ENCODE measurements around the gene MUC2.

Gene MUC2

DNA sequence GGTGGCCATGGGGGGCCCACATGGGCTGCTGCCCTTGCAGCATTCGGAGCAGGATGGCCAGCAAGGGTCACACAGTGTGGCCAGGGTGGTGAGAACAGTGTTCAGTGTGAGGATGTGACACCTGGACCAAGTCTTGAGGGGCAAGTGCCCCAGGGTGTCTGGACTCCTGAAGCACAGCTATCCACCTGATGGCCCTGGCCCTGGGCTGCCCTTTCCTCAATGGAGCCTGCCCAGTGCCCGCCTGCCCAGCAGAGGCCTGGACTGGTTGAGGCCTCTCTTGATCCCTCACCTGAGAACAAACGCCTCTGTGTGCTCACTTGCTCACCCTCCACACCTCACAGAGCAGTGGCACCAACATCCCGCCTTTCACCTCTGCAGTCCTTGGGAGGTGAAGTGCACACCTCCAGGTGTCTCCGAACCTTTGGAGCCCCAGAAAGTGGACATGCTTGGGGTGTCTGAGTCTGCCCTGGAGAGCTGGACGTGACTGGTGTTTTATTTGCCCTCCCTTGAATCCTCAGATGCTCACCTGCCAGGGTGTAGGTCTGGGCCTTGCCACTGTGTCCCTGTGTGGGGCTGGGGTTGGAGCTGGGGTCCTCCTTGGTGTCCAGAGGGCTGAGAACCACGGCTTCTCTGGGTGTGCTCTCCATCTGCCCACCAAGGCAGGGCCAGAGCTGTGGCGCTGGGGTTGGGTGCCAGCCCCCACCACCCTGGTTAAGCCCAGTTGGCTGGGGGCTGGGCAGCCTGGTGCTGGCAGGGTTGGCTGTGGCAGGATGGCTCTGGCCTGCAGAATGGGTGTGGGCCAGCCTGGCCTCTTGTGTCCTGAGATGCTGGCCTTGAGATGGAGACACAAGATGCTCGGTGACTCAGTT lies 3.8 kb upstream of the MUC2 start:
- TF ChIP-seq, protein P1, sequence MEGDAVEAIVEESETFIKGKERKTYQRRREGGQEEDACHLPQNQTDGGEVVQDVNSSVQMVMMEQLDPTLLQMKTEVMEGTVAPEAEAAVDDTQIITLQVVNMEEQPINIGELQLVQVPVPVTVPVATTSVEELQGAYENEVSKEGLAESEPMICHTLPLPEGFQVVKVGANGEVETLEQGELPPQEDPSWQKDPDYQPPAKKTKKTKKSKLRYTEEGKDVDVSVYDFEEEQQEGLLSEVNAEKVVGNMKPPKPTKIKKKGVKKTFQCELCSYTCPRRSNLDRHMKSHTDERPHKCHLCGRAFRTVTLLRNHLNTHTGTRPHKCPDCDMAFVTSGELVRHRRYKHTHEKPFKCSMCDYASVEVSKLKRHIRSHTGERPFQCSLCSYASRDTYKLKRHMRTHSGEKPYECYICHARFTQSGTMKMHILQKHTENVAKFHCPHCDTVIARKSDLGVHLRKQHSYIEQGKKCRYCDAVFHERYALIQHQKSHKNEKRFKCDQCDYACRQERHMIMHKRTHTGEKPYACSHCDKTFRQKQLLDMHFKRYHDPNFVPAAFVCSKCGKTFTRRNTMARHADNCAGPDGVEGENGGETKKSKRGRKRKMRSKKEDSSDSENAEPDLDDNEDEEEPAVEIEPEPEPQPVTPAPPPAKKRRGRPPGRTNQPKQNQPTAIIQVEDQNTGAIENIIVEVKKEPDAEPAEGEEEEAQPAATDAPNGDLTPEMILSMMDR (IDR thresholded peaks at IDR 0.05; ENCODE audit: low read depth, low read length): no peak

DNA sequence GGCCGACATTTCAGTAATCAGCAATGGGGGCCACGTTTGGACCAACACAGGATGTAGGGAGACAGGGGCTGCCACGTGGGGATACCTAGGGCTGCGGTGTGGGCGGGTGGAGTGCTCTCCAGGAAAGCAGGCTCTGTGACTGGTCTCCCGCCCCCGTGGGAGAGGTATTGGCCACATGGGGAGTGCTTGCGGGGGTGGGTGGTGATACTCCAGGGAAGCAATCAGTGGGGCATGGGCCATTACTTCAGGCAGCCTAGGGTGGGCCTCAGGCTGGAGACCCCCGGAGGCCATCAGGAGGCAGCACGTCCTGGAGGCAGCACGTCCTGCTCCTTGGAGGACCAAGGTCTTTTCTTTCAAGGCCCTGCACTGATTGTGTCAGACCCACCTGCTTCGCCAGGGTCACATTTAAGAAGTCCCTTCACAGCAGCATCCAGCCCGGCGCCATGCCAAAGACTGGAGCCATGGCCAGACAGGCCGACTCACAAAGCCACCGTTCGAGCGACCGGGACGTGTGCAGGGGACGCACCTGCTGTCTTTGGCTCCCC lies 3.0 kb upstream of the MUC2 start:
- no peak for DNase-seq (ENCODE audit: extremely low read depth, low read depth)
- TF ChIP-seq, protein P1 (IDR thresholded peaks at IDR 0.05; ENCODE audit: low read depth, low read length): no peak

More for the DNA sequence above, 3.8 kb upstream of the MUC2 start:
- no peak for DNase-seq (ENCODE audit: extremely low read depth, low read depth)

DNA sequence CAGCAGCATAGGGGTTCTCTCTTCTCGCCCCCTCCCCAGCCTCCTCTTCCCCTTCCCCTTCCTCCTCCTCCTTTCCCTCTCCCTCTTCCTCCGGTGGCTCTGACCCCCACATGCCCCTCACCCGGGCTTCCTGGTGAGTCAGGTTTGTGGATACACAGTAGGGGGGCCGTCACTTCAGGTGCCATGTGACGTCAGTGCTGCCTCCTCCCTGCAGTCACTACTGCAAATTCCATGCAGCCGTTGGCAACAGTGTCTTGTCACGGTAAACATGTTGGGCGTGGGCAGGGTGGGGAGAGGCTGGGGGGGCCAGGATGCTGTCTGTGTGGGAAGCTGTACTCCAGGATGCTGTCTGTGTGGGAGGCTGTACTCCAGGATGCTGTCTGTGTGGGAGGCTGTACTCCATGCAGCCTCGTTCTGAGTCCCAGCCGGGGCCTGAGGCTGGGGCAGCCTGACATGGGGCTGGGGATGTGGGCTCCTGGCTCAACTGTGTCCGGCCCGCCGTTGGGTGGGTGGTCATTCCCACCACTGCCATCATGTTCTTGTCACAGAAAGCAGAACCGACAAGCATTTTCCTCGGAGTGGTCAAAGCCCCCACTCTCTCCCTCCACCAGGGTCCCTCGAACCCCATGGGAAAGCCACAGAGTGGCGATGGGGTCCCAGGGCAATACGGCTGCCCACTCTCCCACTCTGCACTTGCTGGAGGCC lies 2.4 kb upstream of the MUC2 start:
- TF ChIP-seq, protein P1 (IDR thresholded peaks at IDR 0.05; ENCODE audit: low read depth, low read length): no peak
- DNase-seq (ENCODE audit: extremely low read depth, low read depth): no peak

DNA sequence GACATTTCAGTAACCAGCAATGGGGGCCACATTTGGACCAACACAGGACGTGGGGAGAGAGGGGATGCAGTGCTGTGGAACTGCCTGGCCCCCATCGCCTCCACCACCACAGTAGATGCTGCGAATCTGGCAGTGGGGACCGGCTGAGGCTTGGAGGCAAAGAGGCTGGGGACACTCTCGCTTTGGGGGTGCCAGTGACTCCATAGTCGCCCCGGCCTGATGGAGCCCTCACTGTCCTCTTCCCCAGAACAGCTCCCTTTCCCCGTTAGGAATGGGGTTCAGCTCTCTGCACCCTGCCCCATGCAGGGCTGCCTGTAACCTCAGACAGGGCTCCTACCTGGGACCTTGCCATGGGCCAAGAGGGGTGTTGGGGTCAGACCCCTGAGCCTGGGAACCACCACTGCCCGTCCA lies 1.8 kb upstream of the MUC2 start:
- DNase-seq (ENCODE audit: extremely low read depth, low read depth): no peak
- TF ChIP-seq, protein P1 (IDR thresholded peaks at IDR 0.05; ENCODE audit: low read depth, low read length): no peak

DNA sequence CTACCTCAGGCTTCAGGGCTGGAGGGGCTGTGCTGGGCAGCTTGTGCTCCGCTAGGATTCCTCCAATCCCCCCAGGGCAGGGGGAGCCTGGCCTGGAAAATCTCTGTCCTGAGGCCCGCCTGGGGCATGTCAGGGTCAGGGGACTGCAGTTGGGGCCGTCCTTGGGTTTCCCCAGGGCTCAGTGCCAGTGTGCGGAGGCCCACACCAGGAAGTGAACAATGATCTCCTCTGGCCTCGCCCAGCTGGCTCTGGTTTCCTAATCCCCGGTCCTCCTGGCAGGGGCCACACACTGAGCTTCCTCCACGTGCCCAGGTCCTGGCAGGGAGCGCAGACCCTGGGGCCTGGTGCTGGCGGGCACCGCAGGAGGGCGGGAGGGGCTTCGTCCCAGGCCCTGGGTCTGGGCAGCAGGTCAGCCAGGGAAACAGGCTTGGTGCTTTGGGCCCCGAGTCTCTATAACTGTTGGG lies 1.4 kb upstream of the MUC2 start:
- peak; percentile 10 for DNase-seq (ENCODE audit: extremely low read depth, low read depth)
- TF ChIP-seq, protein P1 (IDR thresholded peaks at IDR 0.05; ENCODE audit: low read depth, low read length): no peak

DNA sequence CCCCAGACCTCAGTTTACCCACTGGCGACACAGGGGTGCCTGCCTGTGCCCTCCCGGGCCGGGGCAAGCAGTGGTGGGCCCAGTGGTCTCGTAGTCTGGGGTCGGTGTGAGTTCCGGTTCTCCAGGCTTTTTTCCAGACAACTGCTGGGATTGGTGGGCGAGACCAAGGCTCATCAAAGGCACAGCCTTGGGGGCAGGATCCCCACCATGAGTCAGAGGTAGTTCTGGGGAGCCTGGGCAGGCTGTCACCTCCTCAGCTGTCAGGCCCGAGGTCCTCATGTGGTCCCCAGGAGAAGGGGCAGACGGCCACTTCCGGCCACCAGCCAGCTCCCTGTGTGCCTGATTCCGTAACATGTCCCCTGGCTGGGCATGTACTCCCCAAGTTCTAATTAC lies 827 bp upstream of the MUC2 start:
- DNase-seq (ENCODE audit: extremely low read depth, low read depth): no peak
- TF ChIP-seq, protein P1 (IDR thresholded peaks at IDR 0.05; ENCODE audit: low read depth, low read length): no peak

Data from AG09319 (cell line).